ENCODE measurements around the gene SCYGR2.
"Not testable (repeated sequence)": the region's sequence is repeated elsewhere in the genome, so short reads cannot be mapped to it uniquely, and the experiment has no call there.

SCYGR2 gene

DNA sequence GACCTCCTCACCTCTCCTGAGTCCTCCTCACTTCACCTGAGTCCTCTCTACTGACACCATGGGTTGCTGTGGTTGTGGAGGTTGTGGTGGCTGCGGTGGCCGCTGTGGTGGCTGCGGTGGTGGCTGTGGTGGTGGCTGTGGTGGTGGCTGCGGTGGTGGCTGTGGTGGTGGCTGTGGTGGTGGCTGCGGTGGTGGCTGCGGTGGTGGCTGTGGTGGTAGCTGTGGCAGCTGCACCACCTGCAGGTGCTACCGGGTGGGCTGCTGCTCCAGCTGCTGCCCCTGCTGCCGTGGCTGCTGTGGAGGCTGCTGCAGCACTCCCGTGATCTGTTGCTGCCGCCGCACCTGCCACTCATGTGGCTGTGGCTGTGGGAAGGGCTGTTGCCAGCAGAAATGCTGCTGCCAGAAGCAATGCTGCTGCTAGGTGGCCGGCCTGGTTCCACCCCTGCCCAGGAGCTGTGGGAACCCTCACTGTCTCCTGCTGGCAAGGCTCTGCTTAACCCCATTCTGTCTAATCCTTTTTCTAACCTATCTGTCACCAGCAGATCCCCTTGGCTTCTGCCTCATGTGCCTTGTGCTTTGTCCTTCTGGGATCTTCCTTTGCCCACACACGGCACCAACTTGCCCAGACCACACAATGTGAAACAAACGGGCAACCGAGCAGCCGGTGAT lies at the start of gene SCYGR2:
Gene SCYGR2 (plus strand): TSS at position 59 of the 669 bp plus-strand sequence. CDS start 0 bp downstream, at position 59.
- not testable (repeated sequence) for DNase-seq (ENCODE audit: low read depth); H3K4me3 ChIP-seq (replicated peaks; ENCODE audit: low read depth, low read length)

- DNase-seq (ENCODE audit: low read depth) = no peak
These were observed 46.9 kb upstream of the SCYGR2 start for GRCh38 chr2:227551836-227552235.

DNA sequence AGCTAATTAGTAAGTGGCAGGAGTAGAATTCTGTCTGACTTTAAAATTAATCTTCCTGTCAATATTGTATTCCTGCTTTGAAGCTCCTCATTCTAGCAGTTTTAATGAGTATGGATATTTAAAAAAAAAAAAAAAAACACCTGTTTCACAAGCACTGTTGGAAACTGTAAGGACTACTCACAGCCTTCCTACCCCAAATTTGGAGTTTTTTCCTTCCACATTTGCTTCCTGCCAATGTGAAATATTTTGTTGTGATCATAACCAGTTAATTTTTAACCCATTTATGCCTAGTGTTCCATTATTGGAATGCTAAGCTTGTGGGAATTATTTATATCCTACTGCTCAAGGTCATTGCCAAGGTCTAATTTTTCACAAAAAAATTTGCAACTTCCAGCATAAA lies 36.1 kb upstream of the SCYGR2 start:
- TF ChIP-seq, protein P1, sequence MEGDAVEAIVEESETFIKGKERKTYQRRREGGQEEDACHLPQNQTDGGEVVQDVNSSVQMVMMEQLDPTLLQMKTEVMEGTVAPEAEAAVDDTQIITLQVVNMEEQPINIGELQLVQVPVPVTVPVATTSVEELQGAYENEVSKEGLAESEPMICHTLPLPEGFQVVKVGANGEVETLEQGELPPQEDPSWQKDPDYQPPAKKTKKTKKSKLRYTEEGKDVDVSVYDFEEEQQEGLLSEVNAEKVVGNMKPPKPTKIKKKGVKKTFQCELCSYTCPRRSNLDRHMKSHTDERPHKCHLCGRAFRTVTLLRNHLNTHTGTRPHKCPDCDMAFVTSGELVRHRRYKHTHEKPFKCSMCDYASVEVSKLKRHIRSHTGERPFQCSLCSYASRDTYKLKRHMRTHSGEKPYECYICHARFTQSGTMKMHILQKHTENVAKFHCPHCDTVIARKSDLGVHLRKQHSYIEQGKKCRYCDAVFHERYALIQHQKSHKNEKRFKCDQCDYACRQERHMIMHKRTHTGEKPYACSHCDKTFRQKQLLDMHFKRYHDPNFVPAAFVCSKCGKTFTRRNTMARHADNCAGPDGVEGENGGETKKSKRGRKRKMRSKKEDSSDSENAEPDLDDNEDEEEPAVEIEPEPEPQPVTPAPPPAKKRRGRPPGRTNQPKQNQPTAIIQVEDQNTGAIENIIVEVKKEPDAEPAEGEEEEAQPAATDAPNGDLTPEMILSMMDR (IDR thresholded peaks at IDR 0.05; ENCODE audit: low read length, missing control alignments) = no peak
- DNase-seq (ENCODE audit: low read depth) = no peak
- no peak overlapping the region for H3K4me3 ChIP-seq (replicated peaks; ENCODE audit: low read depth, low read length)

More at GRCh38 chr2:227551836-227552235, 46.9 kb upstream of the SCYGR2 start:
- TF ChIP-seq, protein P1 (IDR thresholded peaks at IDR 0.05; ENCODE audit: low read length, missing control alignments) = no peak
- H3K4me3 ChIP-seq (replicated peaks; ENCODE audit: low read depth, low read length) = no peak overlapping the region

- no peak for DNase-seq (ENCODE audit: low read depth)
- no peak overlapping the region for H3K4me3 ChIP-seq (replicated peaks; ENCODE audit: low read depth, low read length)
- TF ChIP-seq, protein P1 (IDR thresholded peaks at IDR 0.05; ENCODE audit: low read length, missing control alignments) = no peak
These were observed 33.6 kb upstream of the SCYGR2 start for GRCh38 chr2:227565080-227565479.

- TF ChIP-seq, protein P1 (IDR thresholded peaks at IDR 0.05; ENCODE audit: low read length, missing control alignments) = no peak
- no peak overlapping the region for H3K4me3 ChIP-seq (replicated peaks; ENCODE audit: low read depth, low read length)
- DNase-seq (ENCODE audit: low read depth) = no peak
These were observed 32.7 kb upstream of the SCYGR2 start for GRCh38 chr2:227566012-227566411.

DNA sequence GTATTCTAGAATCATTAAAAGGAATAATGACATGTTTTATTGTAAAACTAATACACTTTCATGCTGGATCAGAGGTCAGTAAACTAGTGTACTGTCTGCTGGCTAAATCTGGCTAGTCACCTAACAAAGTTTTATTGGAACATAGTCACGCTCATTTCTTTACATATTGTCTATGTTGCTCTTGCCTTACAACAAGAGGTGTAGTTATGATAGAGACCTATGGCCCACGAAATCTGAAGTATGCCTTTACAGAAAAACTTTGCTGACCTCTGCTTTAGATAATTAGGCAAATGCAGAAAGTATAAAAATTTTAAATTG lies 29.9 kb upstream of the SCYGR2 start:
- TF ChIP-seq, protein P1 (IDR thresholded peaks at IDR 0.05; ENCODE audit: low read length, missing control alignments) = no peak
- DNase-seq (ENCODE audit: low read depth) = no peak
- H3K4me3 ChIP-seq (replicated peaks; ENCODE audit: low read depth, low read length) = no peak overlapping the region

DNA sequence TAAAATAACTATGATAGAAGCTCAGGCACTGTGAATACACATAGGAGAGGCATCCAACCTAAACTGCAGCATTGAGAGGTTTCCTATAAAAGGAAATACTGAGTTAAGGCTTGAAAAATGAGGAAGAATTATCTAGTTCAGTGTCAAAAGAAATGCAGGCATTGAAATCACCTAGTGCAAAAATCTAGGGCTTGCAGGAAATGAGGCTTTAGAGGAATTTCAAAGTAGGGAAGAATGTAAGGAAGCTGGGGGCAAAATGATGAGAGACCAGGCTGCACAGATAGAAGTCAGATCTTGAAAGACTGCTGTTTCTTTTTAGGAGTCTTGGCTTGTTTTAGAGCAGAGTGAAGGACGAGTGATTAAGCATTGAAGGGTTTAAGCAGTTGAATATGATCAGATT lies 28.1 kb upstream of the SCYGR2 start:
- no peak for DNase-seq (ENCODE audit: low read depth)
- TF ChIP-seq, protein P1 (IDR thresholded peaks at IDR 0.05; ENCODE audit: low read length, missing control alignments) = no peak
- no peak overlapping the region for H3K4me3 ChIP-seq (replicated peaks; ENCODE audit: low read depth, low read length)
